ENCODE measurements around the gene MAP2K7.

DNA sequence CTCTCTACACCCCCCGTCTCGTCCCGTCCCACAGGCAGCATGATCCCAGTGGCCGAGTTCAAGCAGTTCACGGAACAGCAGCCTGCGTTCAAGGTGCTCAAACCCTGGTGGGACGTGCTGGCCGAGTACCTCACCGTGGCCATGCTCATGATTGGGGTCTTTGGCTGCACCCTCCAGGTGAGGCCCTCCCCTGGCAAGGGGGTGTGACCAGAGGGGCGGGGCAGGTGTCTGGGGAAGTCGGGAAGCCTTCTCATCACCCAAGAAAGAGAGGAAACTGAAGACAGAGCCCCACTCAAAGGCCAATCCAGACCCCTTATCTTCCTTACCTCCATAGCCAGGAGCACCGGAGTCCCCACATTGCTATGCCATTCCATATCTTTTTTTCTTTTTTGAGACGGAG, 8.1 kb upstream of the MAP2K7 start:
- TF ChIP-seq, protein P1, sequence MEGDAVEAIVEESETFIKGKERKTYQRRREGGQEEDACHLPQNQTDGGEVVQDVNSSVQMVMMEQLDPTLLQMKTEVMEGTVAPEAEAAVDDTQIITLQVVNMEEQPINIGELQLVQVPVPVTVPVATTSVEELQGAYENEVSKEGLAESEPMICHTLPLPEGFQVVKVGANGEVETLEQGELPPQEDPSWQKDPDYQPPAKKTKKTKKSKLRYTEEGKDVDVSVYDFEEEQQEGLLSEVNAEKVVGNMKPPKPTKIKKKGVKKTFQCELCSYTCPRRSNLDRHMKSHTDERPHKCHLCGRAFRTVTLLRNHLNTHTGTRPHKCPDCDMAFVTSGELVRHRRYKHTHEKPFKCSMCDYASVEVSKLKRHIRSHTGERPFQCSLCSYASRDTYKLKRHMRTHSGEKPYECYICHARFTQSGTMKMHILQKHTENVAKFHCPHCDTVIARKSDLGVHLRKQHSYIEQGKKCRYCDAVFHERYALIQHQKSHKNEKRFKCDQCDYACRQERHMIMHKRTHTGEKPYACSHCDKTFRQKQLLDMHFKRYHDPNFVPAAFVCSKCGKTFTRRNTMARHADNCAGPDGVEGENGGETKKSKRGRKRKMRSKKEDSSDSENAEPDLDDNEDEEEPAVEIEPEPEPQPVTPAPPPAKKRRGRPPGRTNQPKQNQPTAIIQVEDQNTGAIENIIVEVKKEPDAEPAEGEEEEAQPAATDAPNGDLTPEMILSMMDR (IDR thresholded peaks at IDR 0.05), result no peak
- TF ChIP-seq POLR2A (IDR thresholded peaks at IDR 0.05) (no peak), EP300 (IDR thresholded peaks at IDR 0.05) (no peak), POLR2AphosphoS5 (IDR thresholded peaks at IDR 0.05) (no peak)
